ENCODE measurements around the gene HOXD3. TPM values are rescaled to one million over a fixed set of nuclear protein-coding genes. Genes with fewer than 3 reads are reported as not detected.

The HOXD3 gene
- total and polyA plus RNA-seq, 9 of the 15 experiments (the other 6 are each of a cell fraction or from before 2014, with no cell fraction given), result not detected

- TF ChIP-seq GABPB1 (CRISPR knock-in tag; IDR thresholded peaks at IDR 0.05) (no peak), RAD51 (IDR thresholded peaks at IDR 0.05; ENCODE audit: borderline replicate concordance, low read depth) (no peak), MYNN (IDR thresholded peaks at IDR 0.05) (no peak), MYNN (CRISPR knock-in tag; IDR thresholded peaks at IDR 0.05) (no peak), PBX2 (CRISPR knock-in tag; IDR thresholded peaks at IDR 0.05; ENCODE audit: low read depth) (no peak), PBX2 (tag; conservative IDR thresholded peaks at IDR 0.05; ENCODE audit: low read depth) (peak; percentile 70), MAFG (tag; conservative IDR thresholded peaks at IDR 0.05) (no peak), JUNB (CRISPR knock-in tag; conservative IDR thresholded peaks at IDR 0.05) (no peak), GATA2 (CRISPR knock-in tag; IDR thresholded peaks at IDR 0.05) (no peak), TFE3 (CRISPR knock-in tag; IDR thresholded peaks at IDR 0.05) (no peak), ILK (tag; IDR thresholded peaks at IDR 0.05; ENCODE audit: borderline replicate concordance, low read depth) (no peak), TAF1 (IDR thresholded peaks at IDR 0.05; ENCODE audit: control insufficient read depth, extremely low read depth, insufficient read depth, low read length, severe bottlenecking) (no peak), SMARCA5 (IDR thresholded peaks at IDR 0.05) (no peak), NONO (IDR thresholded peaks at IDR 0.05; ENCODE audit: low read depth in 2 of 2, low read length in 1 of 2) (no peak), MEIS2 (IDR thresholded peaks at IDR 0.05; ENCODE audit: partially characterized antibody) (peak; percentile 49), ZNF436 (CRISPR knock-in tag; IDR thresholded peaks at IDR 0.05) (no peak), ESRRB (CRISPR knock-in tag; IDR thresholded peaks at IDR 0.05; ENCODE audit: borderline replicate concordance) (no peak)
- Histone ChIP-seq H3K4me2 (ENCODE audit: insufficient read depth, low read length) (no peak overlapping the region), H3K4me1 (replicated peaks in 1 of 2; ENCODE audit: control insufficient read depth in 2 of 2, insufficient read depth in 2 of 2, low read length in 2 of 2) (peaks cover 0 to 15% of the 10 kb centered on the region in 2 experiments; a peak in 3 of 5 replicates), H3K27me3 (ENCODE audit: control insufficient read depth in 2 of 2, insufficient read depth in 2 of 2, low read length in 2 of 2) (peaks cover 51 to 56% of the 10 kb centered on the region in 2 experiments), H4K20me1 (replicated peaks; ENCODE audit: control insufficient read depth, insufficient read depth, low read length) (peaks cover 8% of the 10 kb centered on the region), H3K9ac (ENCODE audit: insufficient read depth in 1 of 2, low read depth in 2 of 2, low read length in 2 of 2) (no peak overlapping the region), H3K36me3 (ENCODE audit: control insufficient read depth, insufficient read depth, low read length) (no peaks in the 10 kb centered on the region), H2AFZ (ENCODE audit: low read depth, low read length) (no peak overlapping the region), H3K79me2 (ENCODE audit: control insufficient read depth, insufficient read depth, low read length) (no peaks in the 10 kb centered on the region), H3K4me3 (no peak overlapping the region), H3K9me1 (ENCODE audit: control insufficient read depth, insufficient read depth, low read length) (no peaks in the 10 kb centered on the region), H3K27ac (ENCODE audit: extremely low read depth, low read depth, low read length) (no peak overlapping the region), H3K9me3 (replicated peaks; ENCODE audit: control insufficient read depth, insufficient read depth, low read depth, low read length) (no peaks in the 10 kb centered on the region)
- no peak; the same call in 2 of the 3 replicates for ATAC-seq
- ChIA-PET POLR2A (interaction anchor here (0.6 to 1.8 kb wide), 3 partner anchors 10 to 295 kb away, joined by 3 read pairs; no protein-coding TSS in a partner anchor), CTCF (ENCODE audit: low intra/inter-chr PET ratio) (no interaction called here)
- no TSS peak for BruUV-seq (replicated peaks)
- no peak for DNase-seq (ENCODE audit: extremely low read depth in 1 of 4, low spot score in 3 of 4)
- no peak for FAIRE-seq
- in situ Hi-C loops (cut with MboI), result no loop called here
- intact Hi-C loops (cut with micrococcal nuclease), result no loop called here
- WGBS (ENCODE audit: insufficient coverage, low coverage, missing lambda C conversion rate), result 17% methylated on average over 25 of the region's 26 CpGs
Measured at GRCh38 chr2:176165370-176166050, 8.4 kb downstream of the HOXD3 start.

Data from K562 (cell line).